K562 (cell line): Measurements from ENCODE around the gene ZNF692. TPM values are rescaled to one million over a fixed set of nuclear protein-coding genes. Genes with fewer than 3 reads are reported as not detected.

ENCODE experiments used
- CCNT2 ChIP-seq: IDR thresholded peaks from 2 replicates; pipeline ENCODE4 v1.6.1; 2011; ENCODE audit warnings: borderline replicate concordance, low read depth, mild to moderate bottlenecking, moderate library complexity, mixed read lengths, low read length; ENCODE audit not compliant: insufficient read length; ENCODE audit errors: extremely low read depth
- NR2C2 ChIP-seq, 2 experiments: fragments of 200-800 bp in 1 of 2; sonication (Bioruptor generic) in 1 of 2; sonication (generic) in 1 of 2; formaldehyde crosslinking in 1 of 2; IDR thresholded peaks; 2 replicates each; pipeline versions ENCODE4 v1.6.1 to v1.8.0; 2016 to 2022; ENCODE audit warnings: mild to moderate bottlenecking in 1 of 2, missing compliant biosample characterization in 1 of 2, missing genetic modification characterization in 1 of 2, missing genetic modification reagents in 1 of 2
- OTX1 ChIP-seq: fragments of 450-650 bp; formaldehyde crosslinking; IDR thresholded peaks from 2 replicates; pipeline ENCODE4 v1.4.0; 2022; ENCODE audit warnings: mild to moderate bottlenecking
- POLR2AphosphoS5 ChIP-seq: IDR thresholded peaks from 2 replicates; pipeline ENCODE4 v1.6.1; 2011; ENCODE audit warnings: mild to moderate bottlenecking, low read depth, low read length, moderate library complexity; ENCODE audit not compliant: control insufficient read depth, insufficient read depth
- RREB1 ChIP-seq: fragments of 250-450 bp; sonication (Bioruptor Pico); IDR thresholded peaks from 2 replicates; pipeline ENCODE4 v1.4.0; 2020
- TAL1 ChIP-seq: fragments of 450-650 bp; IDR thresholded peaks from 2 replicates; pipeline ENCODE4 v1.6.1; 2016; ENCODE audit warnings: mild to moderate bottlenecking
- VEZF1 ChIP-seq: fragments of 200-800 bp; sonication (Bioruptor generic); IDR thresholded peaks from 2 replicates; pipeline ENCODE4 v1.6.1; 2017; ENCODE audit warnings: missing genetic modification characterization, missing compliant biosample characterization
- ZNF140 ChIP-seq: fragments of 250-450 bp; sonication (Bioruptor Pico); IDR thresholded peaks from 2 replicates; pipeline ENCODE4 v1.8.0; 2021; ENCODE audit warnings: moderate library complexity, mild to moderate bottlenecking, inconsistent platforms
- ZNF212 ChIP-seq: fragments of 450-650 bp; formaldehyde crosslinking; IDR thresholded peaks from 2 replicates; pipeline ENCODE4 v1.4.0; 2020; ENCODE audit warnings: mild to moderate bottlenecking
- ZNF311 ChIP-seq: fragments of 250-450 bp; sonication (Bioruptor Pico); IDR thresholded peaks from 2 replicates; pipeline ENCODE4 v1.4.0; 2020; ENCODE audit warnings: mild to moderate bottlenecking, moderate library complexity
- ZNF511 ChIP-seq: sonication (generic); formaldehyde crosslinking; IDR thresholded peaks from 2 replicates; pipeline ENCODE4 v1.8.0; 2022; ENCODE audit warnings: mild to moderate bottlenecking, missing genetic modification reagents
- ZNF57 ChIP-seq: fragments of 450-650 bp; formaldehyde crosslinking; IDR thresholded peaks from 2 replicates; pipeline ENCODE4 v1.4.0; 2020; ENCODE audit warnings: mild to moderate bottlenecking, moderate library complexity
- ZNF696 ChIP-seq: fragments of 250-450 bp; sonication (Bioruptor Pico); conservative IDR thresholded peaks from 2 replicates; pipeline ENCODE4 v1.4.0; 2020; ENCODE audit warnings: mild to moderate bottlenecking, moderate library complexity
- polyA plus RNA-seq, 8 experiments: library from polyadenylated mRNA; depleted of rRNA in 4 of 8; stranded (reverse) in 5 of 8; unstranded in 3 of 8; fragments of >200 nt; fragmentation: Nextera tagmentation in 2 of 8; fragmentation: Illumina TruSeq in 1 of 8; extraction: Ambion mirVana in 2 of 8; extraction: Trizol in 1 of 8; gene quantifications; 2 replicates each; pipeline versions ENCODE4 v1.2.1 to v1.2.3, GENCODE V29; 2011 to 2014; ENCODE audit warnings: inconsistent platforms in 1 of 8, missing spikeins in 1 of 8
- total RNA-seq, 7 experiments: library from RNA; depleted of rRNA in 6 of 7; stranded (reverse); fragments of >200 nt in 6 of 7; fragmentation: Illumina TruSeq in 2 of 7; extraction: Trizol in 2 of 7; gene quantifications; 2 replicates each; pipeline versions ENCODE4 v1.2.1 to v1.2.3, GENCODE V29; 2011 to 2021; ENCODE audit warnings: low replicate concordance in 1 of 7
- TF ChIP-seq, protein P1 (sequence below): fragments of 450-650 bp; formaldehyde crosslinking; IDR thresholded peaks from 2 replicates; pipeline ENCODE4 v1.4.0; 2020; ENCODE audit warnings: mild to moderate bottlenecking, mixed read lengths
- TF ChIP-seq, protein P2 (sequence below): fragments of 250-450 bp; sonication (Bioruptor Pico); IDR thresholded peaks from 2 replicates; pipeline ENCODE4 v1.8.0; 2022; ENCODE audit warnings: inconsistent platforms, mild to moderate bottlenecking, moderate library complexity, borderline replicate concordance

ZNF692 gene
- total and polyA plus RNA-seq, 9 of the 15 experiments (the other 6 are each of a cell fraction or from before 2014, with no cell fraction given) = 8.4 to 143 (median 55.9) TPM

DNA sequence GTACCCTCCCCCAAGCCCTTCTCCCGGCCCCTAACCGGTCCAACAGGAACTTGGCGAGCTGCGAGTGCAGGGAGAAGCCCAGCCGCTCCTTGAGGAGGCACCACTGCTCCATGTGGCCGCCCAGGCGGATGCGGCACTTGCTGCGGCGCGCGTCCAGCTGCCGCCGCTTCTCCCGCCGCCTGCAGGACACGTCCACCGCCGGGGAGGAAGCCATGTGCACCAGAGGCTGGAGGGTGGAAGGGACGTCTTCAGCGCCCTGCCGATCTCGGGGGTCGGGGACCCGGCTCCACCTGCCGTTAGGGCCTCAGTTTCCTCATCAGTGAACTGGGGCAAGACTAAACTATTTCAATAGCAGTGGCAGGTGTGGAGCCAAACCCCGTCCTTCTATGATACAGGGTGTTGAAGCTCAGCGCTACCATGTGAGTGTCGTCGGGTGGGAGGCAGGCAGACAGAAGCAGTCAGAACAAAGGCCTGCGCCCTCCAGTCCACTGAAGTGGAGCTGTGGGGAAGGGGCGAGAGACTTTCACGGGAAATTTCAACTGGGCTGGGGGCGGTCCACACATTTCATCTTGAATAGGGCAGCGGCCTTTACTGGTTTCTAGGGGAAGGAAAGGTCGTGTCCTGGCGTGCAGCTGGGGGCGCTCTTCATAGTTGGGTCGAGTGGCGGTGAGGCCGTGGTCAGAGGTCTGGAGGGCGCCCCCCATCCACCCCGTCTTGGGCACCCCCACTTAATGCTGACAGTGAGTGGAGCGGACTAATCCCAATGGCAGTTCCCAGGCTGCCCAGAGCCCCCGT lies 592 bp downstream of the ZNF692 start (continued):
- TF ChIP-seq POLR2AphosphoS5 (no peak), ZNF696 (no peak), OTX1 (CRISPR knock-in tag) (no peak), ZNF511 (CRISPR knock-in tag) (no peak; the same call in 1 of the 2 replicates), NR2C2 (CRISPR knock-in tag; IDR thresholded peaks at IDR 0.05) (peak; percentile 57), NR2C2 (tag; IDR thresholded peaks at IDR 0.05) (peak; percentile 72), TAL1 (no peak), CCNT2 (peak; percentile 47), ZNF140 (no peak), VEZF1 (CRISPR knock-in tag) (no peak), ZNF212 (no peak), RREB1 (CRISPR knock-in tag) (no peak), ZNF57 (CRISPR knock-in tag) (0 out of 2 replicates have a peak, but pooled peaks have one; percentile 2), ZNF311 (no peak)
- TF ChIP-seq, protein P1, sequence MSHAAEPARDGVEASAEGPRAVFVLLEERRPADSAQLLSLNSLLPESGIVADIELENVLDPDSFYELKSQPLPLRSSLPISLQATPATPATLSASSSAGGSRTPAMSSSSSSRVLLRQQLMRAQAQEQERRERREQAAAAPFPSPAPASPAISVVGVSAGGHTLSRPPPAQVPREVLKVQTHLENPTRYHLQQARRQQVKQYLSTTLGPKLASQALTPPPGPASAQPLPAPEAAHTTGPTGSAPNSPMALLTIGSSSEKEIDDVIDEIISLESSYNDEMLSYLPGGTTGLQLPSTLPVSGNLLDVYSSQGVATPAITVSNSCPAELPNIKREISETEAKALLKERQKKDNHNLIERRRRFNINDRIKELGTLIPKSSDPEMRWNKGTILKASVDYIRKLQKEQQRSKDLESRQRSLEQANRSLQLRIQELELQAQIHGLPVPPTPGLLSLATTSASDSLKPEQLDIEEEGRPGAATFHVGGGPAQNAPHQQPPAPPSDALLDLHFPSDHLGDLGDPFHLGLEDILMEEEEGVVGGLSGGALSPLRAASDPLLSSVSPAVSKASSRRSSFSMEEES (CRISPR knock-in tag) = no peak
- TF ChIP-seq, protein P2, sequence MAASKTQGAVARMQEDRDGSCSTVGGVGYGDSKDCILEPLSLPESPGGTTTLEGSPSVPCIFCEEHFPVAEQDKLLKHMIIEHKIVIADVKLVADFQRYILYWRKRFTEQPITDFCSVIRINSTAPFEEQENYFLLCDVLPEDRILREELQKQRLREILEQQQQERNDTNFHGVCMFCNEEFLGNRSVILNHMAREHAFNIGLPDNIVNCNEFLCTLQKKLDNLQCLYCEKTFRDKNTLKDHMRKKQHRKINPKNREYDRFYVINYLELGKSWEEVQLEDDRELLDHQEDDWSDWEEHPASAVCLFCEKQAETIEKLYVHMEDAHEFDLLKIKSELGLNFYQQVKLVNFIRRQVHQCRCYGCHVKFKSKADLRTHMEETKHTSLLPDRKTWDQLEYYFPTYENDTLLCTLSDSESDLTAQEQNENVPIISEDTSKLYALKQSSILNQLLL (CRISPR knock-in tag) = no peak
